Caco-2 (cell line): ENCODE data around the gene CACNA2D2. TPM values are rescaled to one million over a fixed set of nuclear protein-coding genes. Genes with fewer than 3 reads are reported as not detected.

Source experiments
- BruUV-seq: library from RNA; stranded (reverse); fragments of 400-500 nt; replicated peaks from 2 replicates; lab custom pipeline; 2021; lab: Mats Ljungman, UMichigan
- CTCF ChIA-PET: fragments of 300-600 bp; sonication (Branson Sonifier 250); formaldehyde crosslinking; loops from one replicate; lab custom pipeline; 2022; ENCODE audit warnings: antibody characterized with exemption; lab: Charles Lee
- POLR2A ChIA-PET: fragments of 300-600 bp; sonication (Branson Sonifier 250); formaldehyde crosslinking; loops from one replicate; lab custom pipeline; 2022; ENCODE audit warnings: antibody characterized with exemption; lab: Charles Lee
- DNase-seq, 2 experiments: peaks; one replicate each; pipeline versions ENCODE4 v3.0.0 to v3.0.0-alpha.2; 2020 to 2022
- H3K27me3 ChIP-seq: replicated peaks from 2 replicates; pipeline ENCODE4 v1.6.0; 2011; ENCODE audit warnings: low read length; ENCODE audit not compliant: control insufficient read depth, insufficient read depth
- H3K36me3 ChIP-seq: 2 replicates; pipeline ENCODE4 v1.5.1; 2011; ENCODE audit warnings: low read length; ENCODE audit not compliant: control insufficient read depth, insufficient read depth
- H3K4me1 ChIP-seq: fragments of 250-450 bp; sonication (Bioruptor Pico); 2 replicates; pipeline ENCODE4 v1.5.1; 2020; ENCODE audit warnings: mild to moderate bottlenecking
- H3K4me3 ChIP-seq: 2 replicates; pipeline ENCODE4 v1.5.1; 2011; ENCODE audit warnings: low read depth, mild to moderate bottlenecking, control low read depth, low read length
- H3K9me3 ChIP-seq: fragments of 250-450 bp; sonication (Bioruptor Pico); 2 replicates; pipeline ENCODE4 v1.5.1; 2020; ENCODE audit warnings: mild to moderate bottlenecking, moderate library complexity
- H3K27ac Mint-ChIP-seq: one replicate; pipeline ENCODE4 v1.8.0; 2022; ENCODE audit warnings: mixed read lengths; ENCODE audit not compliant: unreplicated experiment
- H3K27me3 Mint-ChIP-seq: one replicate; pipeline ENCODE4 v1.8.0; 2022; ENCODE audit warnings: mixed read lengths; ENCODE audit not compliant: insufficient read depth, unreplicated experiment
- H3K36me3 Mint-ChIP-seq: one replicate; pipeline ENCODE4 v1.8.0; 2022; ENCODE audit warnings: mild to moderate bottlenecking, mixed read lengths; ENCODE audit not compliant: insufficient read depth, unreplicated experiment
- H3K4me1 Mint-ChIP-seq: one replicate; pipeline ENCODE4 v1.8.0; 2022; ENCODE audit warnings: low read depth, mixed read lengths; ENCODE audit not compliant: unreplicated experiment
- H3K4me3 Mint-ChIP-seq: one replicate; pipeline ENCODE4 v1.8.0; 2022; ENCODE audit warnings: mild to moderate bottlenecking, moderate library complexity, mixed read lengths; ENCODE audit not compliant: unreplicated experiment
- H3K9me3 Mint-ChIP-seq: one replicate; pipeline ENCODE4 v1.8.0; 2022; ENCODE audit warnings: mixed read lengths; ENCODE audit not compliant: unreplicated experiment
- CTCF ChIP-seq, 2 experiments: fragments of 200-600 bp in 1 of 2; IDR thresholded peaks; 1 replicate in 1 of 2; 2 replicates in 1 of 2; pipeline versions ENCODE4 v1.5.1 to v1.8.0; 2011 to 2022; ENCODE audit warnings: antibody characterized with exemption in 1 of 2, control low read depth in 1 of 2, inconsistent platforms in 1 of 2, low read depth in 1 of 2, low read length in 1 of 2, mild to moderate bottlenecking in 1 of 2, moderate library complexity in 1 of 2; ENCODE audit not compliant: insufficient read depth in 1 of 2, severe bottlenecking in 1 of 2, unreplicated experiment in 1 of 2
- intact Hi-C: fragments of 100-400 bp; cut with micrococcal nuclease; formaldehyde crosslinking; loops from one replicate; pipeline ENCODE4 v1.10.0; 2022; ENCODE audit not compliant: unreplicated experiment
- total RNA-seq: library from RNA; stranded (reverse); gene quantifications from 2 replicates; pipeline ENCODE4 v1.2.3, GENCODE V29; 2022

The CACNA2D2 gene
- total RNA-seq, 1 experiment from 2014 or later: 0.25 TPM

- Mint-ChIP-seq H3K4me3 (no peak overlapping the region), H3K27ac (no peak overlapping the region), H3K36me3 (no peaks in the 10 kb centered on the region), H3K27me3 (peaks cover 11% of the 10 kb centered on the region), H3K4me1 (no peaks in the 10 kb centered on the region), H3K9me3 (no peaks in the 10 kb centered on the region)
- BruUV-seq: no TSS peak
- intact Hi-C loops: no loop called here
- CTCF ChIA-PET: no interaction called here
- no peak for TF ChIP-seq CTCF (IDR thresholded peaks at IDR 0.05; ENCODE audit: insufficient read depth in 1 of 2, low read depth in 1 of 2, low read length in 1 of 2, severe bottlenecking in 1 of 2, unreplicated experiment in 1 of 2)
- H3K4me1 ChIP-seq: no peaks in the 10 kb centered on the region
- no peaks in the 10 kb centered on the region for H3K36me3 ChIP-seq
- no peak for DNase-seq
- POLR2A ChIA-PET: no interaction called here
- no peaks in the 10 kb centered on the region for H3K9me3 ChIP-seq
- no peaks in the 10 kb centered on the region for H3K27me3 ChIP-seq
- no peak overlapping the region for H3K4me3 ChIP-seq
Observed at GRCh38 chr3:50382722-50383121, 120.7 kb downstream of the CACNA2D2 start.

- no peaks in the 10 kb centered on the region for H3K36me3 Mint-ChIP-seq
- H3K27ac Mint-ChIP-seq: no peak overlapping the region
- no peaks in the 10 kb centered on the region for H3K27me3 ChIP-seq
- POLR2A ChIA-PET: interaction anchor here (0.6 kb wide), 1 partner anchor 22 kb away, joined by 5 read pairs; the partner anchor contains the start of gene TMEM115
- no peak for TF ChIP-seq CTCF (IDR thresholded peaks at IDR 0.05; ENCODE audit: insufficient read depth in 1 of 2, low read depth in 1 of 2, low read length in 1 of 2, severe bottlenecking in 1 of 2, unreplicated experiment in 1 of 2)
- H3K4me3 ChIP-seq: no peak overlapping the region
- no peaks in the 10 kb centered on the region for H3K9me3 ChIP-seq
- DNase-seq: no peak
- no TSS peak for BruUV-seq
- CTCF ChIA-PET: interaction anchor here (1.3 kb wide), 1 partner anchor 11 kb away, joined by 4 read pairs; no protein-coding TSS in a partner anchor
- no peaks in the 10 kb centered on the region for H3K9me3 Mint-ChIP-seq
- peaks cover 11% of the 10 kb centered on the region for H3K27me3 Mint-ChIP-seq
- H3K4me1 ChIP-seq: no peaks in the 10 kb centered on the region
- H3K36me3 ChIP-seq: no peaks in the 10 kb centered on the region
- intact Hi-C loops: no loop called here
- H3K4me3 Mint-ChIP-seq: no peak overlapping the region
- H3K4me1 Mint-ChIP-seq: no peaks in the 10 kb centered on the region
Observed at GRCh38 chr3:50381383-50381782, 122.1 kb downstream of the CACNA2D2 start.

GRCh38 chr3:50380405-50381085, 122.9 kb downstream of the CACNA2D2 start:
- no peak overlapping the region for H3K4me3 Mint-ChIP-seq
- H3K4me1 Mint-ChIP-seq: no peaks in the 10 kb centered on the region
- DNase-seq: no peak
- no peaks in the 10 kb centered on the region for H3K9me3 Mint-ChIP-seq
- Histone ChIP-seq H3K4me3 (no peak overlapping the region), H3K36me3 (no peaks in the 10 kb centered on the region), H3K9me3 (no peaks in the 10 kb centered on the region), H3K4me1 (no peaks in the 10 kb centered on the region), H3K27me3 (no peaks in the 10 kb centered on the region)
- no peak overlapping the region for H3K27ac Mint-ChIP-seq
- ChIA-PET POLR2A (no interaction called here), CTCF (interaction anchor here (1.3 kb wide), 1 partner anchor 10 kb away, joined by 4 read pairs; no protein-coding TSS in a partner anchor)
- no TSS peak for BruUV-seq
- peaks cover 11% of the 10 kb centered on the region for H3K27me3 Mint-ChIP-seq
- intact Hi-C loops: no loop called here
- H3K36me3 Mint-ChIP-seq: no peaks in the 10 kb centered on the region
- no peak for TF ChIP-seq CTCF (IDR thresholded peaks at IDR 0.05; ENCODE audit: insufficient read depth in 1 of 2, low read depth in 1 of 2, low read length in 1 of 2, severe bottlenecking in 1 of 2, unreplicated experiment in 1 of 2)
